Cardiac septum (tissue), 1 donor: ENCODE data around the gene RERE. TPM values are rescaled to one million over a fixed set of nuclear protein-coding genes. Genes with fewer than 3 reads are reported as not detected.
"Not testable (repeated sequence)": the region's sequence is repeated elsewhere in the genome, so short reads cannot be mapped to it uniquely, and the experiment has no call there.

Source experiments
- DNase-seq: peaks from one replicate; pipeline ENCODE4 v3.0.0-alpha.2; 2020; ENCODE audit warnings: low spot score
- intact Hi-C: fragments of 100-400 bp; cut with DNase I; formaldehyde crosslinking; loops from one replicate; pipeline ENCODE4 v1.14.0; 2022
- total RNA-seq: library from RNA; stranded (reverse); fragmentation: NEBNext Ultra II Directional; extraction: Animal tissue kit (Norgen Biotek cat#: 25700); gene quantifications from one replicate; pipeline ENCODE4 v1.2.1, GENCODE V29; 2021
- donor health status: DM: no; HTN: no; CAD: no.

The RERE gene
- total RNA-seq, 1 donor from 2014 or later: 102 TPM

GRCh38 chr1:8463144-8463927, 354.1 kb downstream of the RERE start:
- intact Hi-C loops: loop anchor here (5.0 kb wide), 1 partner anchor 41 kb away; no protein-coding TSS in a partner anchor
- DNase-seq: no peak

GRCh38 chr1:8462371-8462892, 355.0 kb downstream of the RERE start:
- no peak for DNase-seq
- intact Hi-C loops: loop anchor here (5.0 kb wide), 1 partner anchor 40 kb away; no protein-coding TSS in a partner anchor

GRCh38 chr1:8461351-8462110, 355.9 kb downstream of the RERE start:
- no peak for DNase-seq
- intact Hi-C loops: loop anchor here (5.0 kb wide), 1 partner anchor 39 kb away; no protein-coding TSS in a partner anchor

- no peak for DNase-seq
- intact Hi-C loops: loop anchor here (5.0 kb wide), 1 partner anchor 38 kb away; no protein-coding TSS in a partner anchor
Measured at GRCh38 chr1:8460784-8461183, 356.7 kb downstream of the RERE start.

GRCh38 chr1:8460132-8460544, 357.3 kb downstream of the RERE start:
- no peak for DNase-seq
- intact Hi-C loops: loop anchor here (5.0 kb wide), 1 partner anchor 38 kb away; no protein-coding TSS in a partner anchor

GRCh38 chr1:8458607-8459006, 358.8 kb downstream of the RERE start:
- no peak for DNase-seq
- intact Hi-C loops: no loop called here

GRCh38 chr1:8457760-8458381, 359.6 kb downstream of the RERE start:
- no peak for DNase-seq
- intact Hi-C loops: no loop called here

GRCh38 chr1:8456991-8457390, 360.4 kb downstream of the RERE start:
- intact Hi-C loops: no loop called here
- DNase-seq: no peak

- DNase-seq: no peak
- intact Hi-C loops: no loop called here
Measured at GRCh38 chr1:8456308-8456912, 361.0 kb downstream of the RERE start.

GRCh38 chr1:8455700-8456307, 361.6 kb downstream of the RERE start:
- no peak for DNase-seq
- intact Hi-C loops: no loop called here

GRCh38 chr1:8450312-8450711, 367.1 kb downstream of the RERE start:
- no peak for DNase-seq
- intact Hi-C loops: no loop called here

- intact Hi-C loops: no loop called here
- DNase-seq: no peak
Measured at GRCh38 chr1:8448911-8449661, 368.4 kb downstream of the RERE start.

- DNase-seq, intact Hi-C loops: not testable (repeated sequence)
Measured at GRCh38 chr1:8448505-8448904, 368.9 kb downstream of the RERE start.

- intact Hi-C loops: no loop called here
Measured at GRCh38 chr1:8447616-8448150, 369.8 kb downstream of the RERE start.

GRCh38 chr1:8446119-8446518, 371.3 kb downstream of the RERE start:
- intact Hi-C loops, DNase-seq: not testable (repeated sequence)

More at GRCh38 chr1:8447616-8448150, 369.8 kb downstream of the RERE start:
- DNase-seq: no peak

- intact Hi-C loops: no loop called here
- no peak for DNase-seq
Measured at GRCh38 chr1:8443558-8444194, 373.8 kb downstream of the RERE start.

- intact Hi-C loops: no loop called here
- DNase-seq: no peak
Measured at GRCh38 chr1:8441426-8441825, 376.0 kb downstream of the RERE start.
